HepG2 (cell line): ENCODE measurements around the gene CHDH. TPM values are rescaled to one million over a fixed set of nuclear protein-coding genes. Genes with fewer than 3 reads are reported as not detected.
A peak's percentile ranks its signal among the peaks of the same experiment; 100 is the strongest.

Source experiments
- DPF2 ChIP-seq: sonication (generic); formaldehyde crosslinking; IDR thresholded peaks from 2 replicates; pipeline ENCODE4 v1.4.0; 2020; ENCODE audit warnings: mild to moderate bottlenecking, low read depth, missing genetic modification reagents, borderline replicate concordance
- EZH2 ChIP-seq: conservative IDR thresholded peaks from 2 replicates; pipeline ENCODE4 v1.6.1; 2012; ENCODE audit warnings: mild to moderate bottlenecking, low read depth, low read length, moderate library complexity
- HES4 ChIP-seq: sonication (generic); formaldehyde crosslinking; IDR thresholded peaks from 2 replicates; pipeline ENCODE4 v1.9.0; 2021; ENCODE audit warnings: mild to moderate bottlenecking, missing genetic modification reagents, borderline replicate concordance
- HOXA9 ChIP-seq: sonication (generic); formaldehyde crosslinking; IDR thresholded peaks from 2 replicates; pipeline ENCODE4 v1.8.1; 2022; ENCODE audit warnings: missing genetic modification reagents, mild to moderate bottlenecking, moderate library complexity, borderline replicate concordance
- KDM5A ChIP-seq: fragments of 200-600 bp; sonication (generic); IDR thresholded peaks from 2 replicates; pipeline ENCODE4 v1.7.0; 2018; ENCODE audit warnings: antibody characterized with exemption, mild to moderate bottlenecking, low read length, borderline replicate concordance
- KLF12 ChIP-seq: sonication (generic); formaldehyde crosslinking; IDR thresholded peaks from 2 replicates; pipeline ENCODE4 v1.4.0; 2020; ENCODE audit warnings: missing genetic modification reagents, borderline replicate concordance
- NFATC3 ChIP-seq: sonication (generic); formaldehyde crosslinking; IDR thresholded peaks from 2 replicates; pipeline ENCODE4 v1.5.1; 2020; ENCODE audit warnings: mild to moderate bottlenecking, missing genetic modification reagents
- PHF5A ChIP-seq: IDR thresholded peaks from one replicate; pipeline ENCODE4 v1.6.1; 2018; ENCODE audit warnings: low read depth, missing genetic modification reagents; ENCODE audit not compliant: unreplicated experiment
- RFXANK ChIP-seq: IDR thresholded peaks from 2 replicates; pipeline ENCODE4 v1.6.1; 2016
- SIX4 ChIP-seq: sonication (generic); formaldehyde crosslinking; IDR thresholded peaks from 2 replicates; pipeline ENCODE4 v1.4.0; 2020; ENCODE audit warnings: missing genetic modification reagents
- TP53 ChIP-seq: sonication (generic); formaldehyde crosslinking; conservative IDR thresholded peaks from 2 replicates; pipeline ENCODE4 v1.4.0; 2020; ENCODE audit warnings: missing genetic modification reagents
- YY1 ChIP-seq: IDR thresholded peaks from 2 replicates; pipeline ENCODE4 v1.6.1; 2011; ENCODE audit warnings: low read length, low read depth, moderate library complexity, mild to moderate bottlenecking; ENCODE audit not compliant: insufficient read depth, insufficient replicate concordance
- ZBTB7B ChIP-seq: sonication (generic); formaldehyde crosslinking; IDR thresholded peaks from 2 replicates; pipeline ENCODE4 v1.4.0; 2020; ENCODE audit warnings: missing genetic modification reagents
- ZNF318 ChIP-seq: sonication (generic); formaldehyde crosslinking; IDR thresholded peaks from 2 replicates; pipeline ENCODE4 v1.4.0; 2020; ENCODE audit warnings: mild to moderate bottlenecking, missing genetic modification reagents
- ZNF460 ChIP-seq: sonication (generic); formaldehyde crosslinking; IDR thresholded peaks from 2 replicates; pipeline ENCODE4 v1.5.1; 2020; ENCODE audit warnings: missing genetic modification reagents, mild to moderate bottlenecking, borderline replicate concordance
- ZNF543 ChIP-seq: sonication (generic); formaldehyde crosslinking; IDR thresholded peaks from 2 replicates; pipeline ENCODE4 v1.4.0; 2020; ENCODE audit warnings: mild to moderate bottlenecking, missing genetic modification reagents
- polyA plus RNA-seq, 8 experiments: library from polyadenylated mRNA; depleted of rRNA in 3 of 8; stranded (reverse) in 7 of 8; unstranded in 1 of 8; fragments of >200 nt; fragmentation: Illumina TruSeq in 4 of 8; extraction: Trizol in 4 of 8; gene quantifications; 2 replicates each; pipeline versions ENCODE4 v1.2.1 to v1.2.3, GENCODE V29; 2011 to 2016; ENCODE audit warnings: low read depth in 4 of 8, missing spikeins in 1 of 8, mixed read lengths in 1 of 8; ENCODE audit not compliant: insufficient read depth in 1 of 8
- total RNA-seq, 5 experiments: library from RNA; depleted of rRNA; stranded (reverse); fragments of >200 nt; fragmentation: Illumina TruSeq; extraction: Trizol; gene quantifications; 2 replicates each; pipeline ENCODE4 v1.2.3, GENCODE V29; 2016; ENCODE audit warnings: low read depth in 1 of 5
- TF ChIP-seq, protein P1 (sequence below): sonication (generic); IDR thresholded peaks from 2 replicates; pipeline ENCODE4 v1.6.1; 2016; ENCODE audit warnings: low read depth, borderline replicate concordance
- TF ChIP-seq, protein P2 (sequence below): sonication (generic); formaldehyde crosslinking; IDR thresholded peaks from 2 replicates; pipeline ENCODE4 v1.4.0; 2020; ENCODE audit warnings: missing genetic modification reagents

The CHDH gene
- total and polyA plus RNA-seq, 2 of the 13 experiments (the other 11 are each of a cell fraction or from before 2014, with no cell fraction given): 28.1 to 48.9 TPM

- TF ChIP-seq ZNF460 (CRISPR knock-in tag) (peak; percentile 94), YY1 (peak; percentile 96), SIX4 (CRISPR knock-in tag) (no peak), RFXANK (CRISPR knock-in tag) (0 out of 2 replicates have a peak, but pooled peaks have one; percentile 50), HOXA9 (CRISPR knock-in tag) (no peak), EZH2 (no peak), NFATC3 (CRISPR knock-in tag) (no peak), ZBTB7B (CRISPR knock-in tag) (peak; percentile 81), TP53 (no peak), ZNF318 (CRISPR knock-in tag) (no peak; the same call in 1 of the 2 replicates), PHF5A (CRISPR knock-in tag) (no peak), DPF2 (no peak), KDM5A (peak; percentile 66; the same call in 1 of the 2 replicates), KLF12 (CRISPR knock-in tag) (no peak), ZNF543 (CRISPR knock-in tag) (peak; percentile 75; the same call in 1 of the 2 replicates), HES4 (CRISPR knock-in tag) (peak; percentile 38; the same call in 1 of the 2 replicates)
- TF ChIP-seq, protein P1, sequence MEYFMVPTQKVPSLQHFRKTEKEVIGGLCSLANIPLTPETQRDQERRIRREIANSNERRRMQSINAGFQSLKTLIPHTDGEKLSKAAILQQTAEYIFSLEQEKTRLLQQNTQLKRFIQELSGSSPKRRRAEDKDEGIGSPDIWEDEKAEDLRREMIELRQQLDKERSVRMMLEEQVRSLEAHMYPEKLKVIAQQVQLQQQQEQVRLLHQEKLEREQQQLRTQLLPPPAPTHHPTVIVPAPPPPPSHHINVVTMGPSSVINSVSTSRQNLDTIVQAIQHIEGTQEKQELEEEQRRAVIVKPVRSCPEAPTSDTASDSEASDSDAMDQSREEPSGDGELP: 0 out of 2 replicates have a peak, but pooled peaks have one; percentile 23
- TF ChIP-seq, protein P2, sequence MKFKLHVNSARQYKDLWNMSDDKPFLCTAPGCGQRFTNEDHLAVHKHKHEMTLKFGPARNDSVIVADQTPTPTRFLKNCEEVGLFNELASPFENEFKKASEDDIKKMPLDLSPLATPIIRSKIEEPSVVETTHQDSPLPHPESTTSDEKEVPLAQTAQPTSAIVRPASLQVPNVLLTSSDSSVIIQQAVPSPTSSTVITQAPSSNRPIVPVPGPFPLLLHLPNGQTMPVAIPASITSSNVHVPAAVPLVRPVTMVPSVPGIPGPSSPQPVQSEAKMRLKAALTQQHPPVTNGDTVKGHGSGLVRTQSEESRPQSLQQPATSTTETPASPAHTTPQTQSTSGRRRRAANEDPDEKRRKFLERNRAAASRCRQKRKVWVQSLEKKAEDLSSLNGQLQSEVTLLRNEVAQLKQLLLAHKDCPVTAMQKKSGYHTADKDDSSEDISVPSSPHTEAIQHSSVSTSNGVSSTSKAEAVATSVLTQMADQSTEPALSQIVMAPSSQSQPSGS (CRISPR knock-in tag): peak; percentile 33; the same call in 1 of the 2 replicates
Observed at GRCh38 chr3:53881691-53882593, 35.7 kb upstream of the CHDH start, which contains the start of gene ACTR8 (continued).
